Stimulated activated CD8-positive, alpha-beta memory T cell treated with anti-CD3 and anti-CD28 coated beads, Interleukin-2, amount 100 ng/mL, for 48 hours (primary cell): ENCODE results near the gene LRIG2.

ENCODE experiments used
- DNase-seq, 2 donors: peaks; one replicate each; pipeline ENCODE4 v3.0.0-alpha.2; 2020; ENCODE audit warnings: low read depth in 2 of 2

The LRIG2 gene

DNA sequence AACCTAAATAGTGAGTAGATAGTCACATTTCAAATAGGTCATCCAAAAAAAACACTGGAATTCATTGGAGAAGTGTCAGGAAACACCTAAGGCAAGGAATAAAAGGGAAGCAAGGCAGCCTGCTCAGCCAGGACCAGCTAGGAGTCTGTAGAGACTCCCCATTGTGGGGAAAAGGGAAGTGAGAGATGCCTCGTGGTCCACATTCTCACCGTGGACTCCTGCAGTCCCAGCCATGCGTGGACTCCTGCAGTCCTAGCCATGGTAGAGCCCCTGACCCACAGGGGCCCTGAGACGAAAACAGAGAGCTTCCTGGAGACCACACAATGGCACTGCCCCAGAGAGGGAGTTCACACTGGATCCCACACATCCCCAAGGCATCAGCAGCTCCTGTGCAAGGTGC, 97.5 kb downstream of the LRIG2 start:
- DNase-seq: no peak

DNA sequence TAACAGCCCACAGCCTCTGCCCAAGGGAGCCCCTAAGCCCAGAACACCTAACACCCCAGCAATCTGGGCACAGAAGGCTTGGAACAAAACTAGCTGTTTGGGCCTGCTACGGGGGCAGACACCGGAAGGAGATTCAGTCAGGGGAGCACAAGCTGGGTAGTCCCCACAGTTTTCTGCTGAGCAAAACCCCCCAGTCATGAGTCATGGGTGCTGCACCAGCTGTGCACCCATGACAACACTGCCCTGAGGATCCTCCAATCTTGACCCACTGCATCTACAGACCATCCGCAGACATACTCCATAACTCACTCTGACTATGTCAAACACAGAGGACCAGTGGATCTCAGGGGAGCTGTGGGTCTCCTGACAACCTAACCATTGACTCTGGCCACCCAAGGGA, 105.1 kb downstream of the LRIG2 start:
- DNase-seq: no peak

GRCh38 chr1:113178522-113178921, 105.5 kb downstream of the LRIG2 start:
- DNase-seq: no peak
